KOPT-K1 (cell line): Measurements from ENCODE around the gene OSBPL1A.

Source experiments
- H3K27ac ChIP-seq: fragments of 200-600 bp; sonication (generic); 2 replicates; pipeline ENCODE4 v1.5.1; 2016; ENCODE audit warnings: antibody characterized with exemption, mild to moderate bottlenecking, low read depth, low read length; ENCODE audit not compliant: poor library complexity, severe bottlenecking
- H3K36me3 ChIP-seq: fragments of 200-600 bp; sonication (generic); 2 replicates; pipeline ENCODE4 v1.5.1; 2017; ENCODE audit warnings: antibody characterized with exemption, mild to moderate bottlenecking, low read length, moderate library complexity; ENCODE audit not compliant: insufficient read depth
- H3K9me3 ChIP-seq: fragments of 200-600 bp; sonication (generic); 2 replicates; pipeline ENCODE4 v1.5.1; 2017; ENCODE audit warnings: antibody characterized with exemption, low read length, mild to moderate bottlenecking; ENCODE audit not compliant: insufficient read depth, poor library complexity, severe bottlenecking

OSBPL1A gene

DNA sequence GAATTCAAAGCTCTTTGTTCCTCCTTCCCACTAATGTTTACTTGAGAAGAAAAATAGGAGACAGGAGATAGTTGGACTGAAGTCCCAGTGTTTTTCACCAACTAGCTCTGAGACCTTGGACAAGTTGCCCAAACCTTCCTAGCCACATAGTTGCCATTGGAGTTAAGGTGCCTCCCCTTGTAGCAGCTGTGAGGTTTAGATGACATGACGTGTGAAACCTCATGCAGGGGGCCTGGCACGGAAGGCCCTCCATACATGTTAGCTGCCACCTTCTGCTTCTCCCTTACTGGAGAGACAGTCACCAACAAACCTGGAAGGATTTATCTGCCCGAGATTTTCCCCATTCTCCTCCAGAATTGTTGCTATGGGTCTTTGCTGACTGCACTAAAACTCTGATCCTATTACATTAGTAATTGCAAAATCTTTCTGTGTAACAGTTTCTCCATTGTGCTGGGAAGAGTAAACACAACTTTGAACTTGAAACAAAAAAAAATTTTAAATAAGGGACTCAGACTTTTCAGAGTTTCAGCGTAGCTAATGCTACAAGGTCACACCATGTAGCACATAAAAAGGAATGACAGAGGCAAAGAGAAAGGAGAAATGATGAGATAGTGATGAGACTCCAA, 282.6 kb downstream of the OSBPL1A start:
- Histone ChIP-seq H3K9me3 (no peaks in the 10 kb centered on the region), H3K27ac (no peak overlapping the region), H3K36me3 (peaks cover 12% of the 10 kb centered on the region; the same call in 1 of the 2 replicates)

DNA sequence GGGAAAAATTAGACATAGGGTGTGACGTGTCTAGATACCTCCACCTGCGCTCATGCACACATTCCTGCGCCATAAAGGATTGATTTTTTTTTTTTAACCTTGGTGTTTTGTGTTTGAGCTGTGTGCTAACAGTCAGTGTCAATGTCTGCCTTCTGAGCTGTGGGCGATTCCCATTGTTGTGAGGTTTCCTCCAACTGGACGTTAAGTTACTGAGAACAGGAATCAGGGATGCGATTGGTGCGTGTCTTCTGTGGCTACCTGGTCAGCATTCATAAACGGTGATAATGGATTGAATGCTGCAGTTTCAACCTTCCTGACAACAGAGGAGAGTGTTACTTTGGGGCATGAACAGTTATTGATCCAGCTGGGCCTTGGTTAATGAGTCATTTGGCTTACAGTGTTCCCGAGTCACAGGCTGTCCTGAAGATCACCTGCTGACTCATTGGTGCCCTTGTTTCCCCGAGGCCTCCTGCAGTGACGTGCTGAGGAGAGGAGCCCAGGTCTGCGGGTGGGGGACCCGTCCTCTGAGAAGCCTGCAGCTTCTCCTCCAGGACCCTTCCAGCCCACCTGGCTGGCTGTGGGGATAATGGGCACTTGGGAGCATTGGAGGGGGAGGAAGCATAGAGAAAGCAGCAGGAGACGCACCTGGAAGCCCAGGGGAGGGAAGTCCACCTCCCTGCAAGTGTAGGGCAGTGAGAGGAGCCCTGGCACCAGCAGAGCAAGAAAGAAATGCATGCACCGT, 284.6 kb downstream of the OSBPL1A start:
- Histone ChIP-seq H3K36me3 (peaks cover 12% of the 10 kb centered on the region; the same call in 1 of the 2 replicates), H3K27ac (no peak overlapping the region), H3K9me3 (no peaks in the 10 kb centered on the region)

DNA sequence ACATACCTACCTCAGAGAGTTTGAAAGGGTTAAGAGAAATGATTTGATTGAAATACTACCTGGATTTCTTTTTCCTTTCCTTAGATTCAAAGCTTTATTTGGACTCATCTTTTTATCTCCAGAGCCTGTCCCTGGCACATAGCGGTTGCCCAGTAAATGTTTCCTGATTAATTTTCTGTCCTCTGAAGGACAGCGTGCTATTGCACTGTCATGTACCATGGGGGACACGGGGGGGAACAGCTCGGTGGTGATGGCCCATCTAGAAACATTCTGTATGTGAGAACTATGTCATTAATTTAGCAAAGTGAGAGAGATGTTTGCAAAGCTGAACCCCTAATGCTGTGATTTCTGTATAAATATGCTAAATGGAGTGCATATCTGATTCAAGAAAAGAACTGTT, 285.2 kb downstream of the OSBPL1A start:
- no peak overlapping the region for H3K27ac ChIP-seq
- no peaks in the 10 kb centered on the region for H3K9me3 ChIP-seq
- peaks cover 12% of the 10 kb centered on the region; the same call in 1 of the 2 replicates for H3K36me3 ChIP-seq
